Neural cell (in vitro differentiated cells): Measurements from ENCODE around the gene FKBP1B. TPM values are rescaled to one million over a fixed set of nuclear protein-coding genes. Genes with fewer than 3 reads are reported as not detected.

Experiments
- H2AFZ ChIP-seq: fragments of 200-600, 300-800 bp; sonication (generic), shearing (Covaris generic); 2 replicates; pipeline ENCODE4 v1.6.0; 2014; ENCODE audit warnings: low read depth, mild to moderate bottlenecking, antibody characterized with exemption, low read length, moderate library complexity
- H3F3A ChIP-seq: fragments of 200-600 bp; shearing (Covaris generic); 2 replicates; pipeline ENCODE4 v1.6.1; 2016; ENCODE audit warnings: mild to moderate bottlenecking, moderate library complexity, mixed read lengths, antibody characterized with exemption, low read length; ENCODE audit not compliant: insufficient read depth, poor library complexity, severe bottlenecking
- H3K27ac ChIP-seq: fragments of 200-600, 300-800 bp; sonication (generic), shearing (Covaris generic); 2 replicates; pipeline ENCODE4 v1.5.1; 2014; ENCODE audit warnings: mild to moderate bottlenecking, low read length, moderate library complexity
- H3K27me3 ChIP-seq: fragments of 300-800, 200-600 bp; sonication (generic), shearing (Covaris generic); 2 replicates; pipeline ENCODE4 v1.6.0; 2014; ENCODE audit warnings: mild to moderate bottlenecking, low read depth, low read length, moderate library complexity; ENCODE audit not compliant: insufficient read depth
- H3K36me3 ChIP-seq: fragments of 300-800, 200-600 bp; sonication (generic), shearing (Covaris generic); 2 replicates; pipeline ENCODE4 v1.5.1; 2014; ENCODE audit warnings: mild to moderate bottlenecking, antibody characterized with exemption, low read length, moderate library complexity; ENCODE audit not compliant: insufficient read depth
- H3K4me2 ChIP-seq: fragments of 300-800, 200-600 bp; sonication (generic), shearing (Covaris generic); 2 replicates; pipeline ENCODE4 v1.6.0; 2014; ENCODE audit warnings: mild to moderate bottlenecking, low read length
- H3K4me3 ChIP-seq: fragments of 300-800, 200-600 bp; sonication (generic), shearing (Covaris generic); 2 replicates; pipeline ENCODE4 v1.5.1; 2014; ENCODE audit warnings: mild to moderate bottlenecking, low read length, moderate library complexity
- H3K79me2 ChIP-seq: fragments of 200-600 bp; shearing (Covaris generic); replicated peaks from 2 replicates; pipeline ENCODE4 v1.6.0; 2014; ENCODE audit warnings: mild to moderate bottlenecking, low read length, moderate library complexity; ENCODE audit not compliant: insufficient read depth
- H3K9ac ChIP-seq: fragments of 300-800, 200-600 bp; sonication (generic), shearing (Covaris generic); 2 replicates; pipeline ENCODE4 v1.6.1; 2016; ENCODE audit warnings: mild to moderate bottlenecking, low read length, mixed read lengths
- H3K9me2 ChIP-seq: fragments of 200-600 bp; shearing (Covaris generic); 2 replicates; pipeline ENCODE4 v1.6.1; 2016; ENCODE audit warnings: mild to moderate bottlenecking, low read length, mixed read lengths; ENCODE audit not compliant: insufficient read depth
- H3K9me3 ChIP-seq: fragments of 200-600, 300-800 bp; sonication (generic), shearing (Covaris generic); 2 replicates; pipeline ENCODE4 v1.6.1; 2016; ENCODE audit warnings: mild to moderate bottlenecking, mixed run types, low read length, moderate library complexity, mixed read lengths
- H4K20me1 ChIP-seq: fragments of 200-600 bp; shearing (Covaris generic); 2 replicates; pipeline ENCODE4 v1.6.1; 2016; ENCODE audit warnings: mild to moderate bottlenecking, mixed run types; ENCODE audit not compliant: insufficient read depth
- EP300 ChIP-seq: fragments of 450-650 bp; conservative IDR thresholded peaks from 2 replicates; pipeline ENCODE4 v1.6.1; 2014; ENCODE audit warnings: antibody characterized with exemption, mild to moderate bottlenecking, moderate library complexity; ENCODE audit not compliant: poor library complexity, severe bottlenecking
- EZH2 ChIP-seq: fragments of 200-600, 300-800 bp; shearing (Covaris generic), sonication (generic); IDR thresholded peaks from 2 replicates; pipeline ENCODE4 v1.6.1; 2014; ENCODE audit warnings: antibody characterized with exemption, low read length, borderline replicate concordance, mild to moderate bottlenecking; ENCODE audit not compliant: insufficient read depth, poor library complexity, severe bottlenecking
- MXI1 ChIP-seq: fragments of 450-650 bp; conservative IDR thresholded peaks from 2 replicates; pipeline ENCODE4 v1.6.1; 2014; ENCODE audit warnings: antibody characterized with exemption, mild to moderate bottlenecking; ENCODE audit not compliant: poor library complexity, severe bottlenecking
- POLR2AphosphoS5 ChIP-seq: IDR thresholded peaks from 2 replicates; pipeline ENCODE4 v1.6.1; 2012
- RAD21 ChIP-seq: fragments of 450-650 bp; conservative IDR thresholded peaks from 2 replicates; pipeline ENCODE4 v1.6.1; 2014; ENCODE audit warnings: antibody characterized with exemption, mild to moderate bottlenecking, moderate library complexity
- SMC3 ChIP-seq: fragments of 450-650 bp; conservative IDR thresholded peaks from 2 replicates; pipeline ENCODE4 v1.6.1; 2014; ENCODE audit warnings: antibody characterized with exemption, mild to moderate bottlenecking, moderate library complexity; ENCODE audit not compliant: poor library complexity
- TAF1 ChIP-seq: IDR thresholded peaks from 2 replicates; pipeline ENCODE4 v1.6.1; 2012; ENCODE audit warnings: low read depth
- polyA plus RNA-seq: library from polyadenylated mRNA; depleted of rRNA; stranded (reverse); fragments of >200 nt; gene quantifications from 2 replicates; pipeline ENCODE4 v1.2.3, GENCODE V29; 2014
- TF ChIP-seq, protein P1 (sequence below): IDR thresholded peaks from 2 replicates; pipeline ENCODE4 v1.6.1; 2012; ENCODE audit warnings: borderline replicate concordance
- TF ChIP-seq, protein P2 (sequence below): fragments of 450-650 bp; IDR thresholded peaks from 2 replicates; pipeline ENCODE4 v1.5.1; 2014; ENCODE audit warnings: antibody characterized with exemption, mild to moderate bottlenecking, moderate library complexity; ENCODE audit not compliant: poor library complexity, severe bottlenecking

Gene FKBP1B
- polyA plus RNA-seq, 1 donor from 2014 or later = 154 TPM

DNA sequence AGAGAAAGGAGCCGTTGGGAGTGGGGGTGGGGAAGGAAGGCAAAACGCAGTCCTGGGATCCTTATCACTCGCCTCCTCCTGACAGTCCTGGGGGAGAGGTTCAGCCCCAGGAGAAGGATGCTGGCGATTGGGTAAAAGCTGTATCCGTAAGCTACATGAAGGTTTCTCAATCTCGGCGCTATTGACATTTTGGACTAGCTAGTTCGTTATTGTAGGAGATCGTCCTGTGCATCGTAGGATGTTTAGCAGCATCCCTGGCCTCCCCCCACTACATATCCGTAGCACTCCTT, 35.6 kb downstream of the FKBP1B start:
- H3K36me3 ChIP-seq = no peaks in the 10 kb centered on the region
- no peak overlapping the region for H3K4me2 ChIP-seq
- H3K9ac ChIP-seq = no peak overlapping the region
- no peaks in the 10 kb centered on the region for H3K27me3 ChIP-seq
- H3K4me3 ChIP-seq = peak overlapping the region; percentile 56
- H3K27ac ChIP-seq = no peak overlapping the region
- no peaks in the 10 kb centered on the region for H3K79me2 ChIP-seq
- no peaks in the 10 kb centered on the region for H3K9me3 ChIP-seq
- H3F3A ChIP-seq = no peaks in the 10 kb centered on the region
- no peaks in the 10 kb centered on the region for H4K20me1 ChIP-seq
- no peaks in the 10 kb centered on the region for H3K9me2 ChIP-seq
- H2AFZ ChIP-seq = no peak overlapping the region
- TF ChIP-seq TAF1 (no peak), POLR2AphosphoS5 (no peak), MXI1 (no peak), EZH2 (no peak), SMC3 (no peak), EP300 (no peak)
- TF ChIP-seq, protein P1, sequence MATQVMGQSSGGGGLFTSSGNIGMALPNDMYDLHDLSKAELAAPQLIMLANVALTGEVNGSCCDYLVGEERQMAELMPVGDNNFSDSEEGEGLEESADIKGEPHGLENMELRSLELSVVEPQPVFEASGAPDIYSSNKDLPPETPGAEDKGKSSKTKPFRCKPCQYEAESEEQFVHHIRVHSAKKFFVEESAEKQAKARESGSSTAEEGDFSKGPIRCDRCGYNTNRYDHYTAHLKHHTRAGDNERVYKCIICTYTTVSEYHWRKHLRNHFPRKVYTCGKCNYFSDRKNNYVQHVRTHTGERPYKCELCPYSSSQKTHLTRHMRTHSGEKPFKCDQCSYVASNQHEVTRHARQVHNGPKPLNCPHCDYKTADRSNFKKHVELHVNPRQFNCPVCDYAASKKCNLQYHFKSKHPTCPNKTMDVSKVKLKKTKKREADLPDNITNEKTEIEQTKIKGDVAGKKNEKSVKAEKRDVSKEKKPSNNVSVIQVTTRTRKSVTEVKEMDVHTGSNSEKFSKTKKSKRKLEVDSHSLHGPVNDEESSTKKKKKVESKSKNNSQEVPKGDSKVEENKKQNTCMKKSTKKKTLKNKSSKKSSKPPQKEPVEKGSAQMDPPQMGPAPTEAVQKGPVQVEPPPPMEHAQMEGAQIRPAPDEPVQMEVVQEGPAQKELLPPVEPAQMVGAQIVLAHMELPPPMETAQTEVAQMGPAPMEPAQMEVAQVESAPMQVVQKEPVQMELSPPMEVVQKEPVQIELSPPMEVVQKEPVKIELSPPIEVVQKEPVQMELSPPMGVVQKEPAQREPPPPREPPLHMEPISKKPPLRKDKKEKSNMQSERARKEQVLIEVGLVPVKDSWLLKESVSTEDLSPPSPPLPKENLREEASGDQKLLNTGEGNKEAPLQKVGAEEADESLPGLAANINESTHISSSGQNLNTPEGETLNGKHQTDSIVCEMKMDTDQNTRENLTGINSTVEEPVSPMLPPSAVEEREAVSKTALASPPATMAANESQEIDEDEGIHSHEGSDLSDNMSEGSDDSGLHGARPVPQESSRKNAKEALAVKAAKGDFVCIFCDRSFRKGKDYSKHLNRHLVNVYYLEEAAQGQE = no peak
- TF ChIP-seq, protein P2, sequence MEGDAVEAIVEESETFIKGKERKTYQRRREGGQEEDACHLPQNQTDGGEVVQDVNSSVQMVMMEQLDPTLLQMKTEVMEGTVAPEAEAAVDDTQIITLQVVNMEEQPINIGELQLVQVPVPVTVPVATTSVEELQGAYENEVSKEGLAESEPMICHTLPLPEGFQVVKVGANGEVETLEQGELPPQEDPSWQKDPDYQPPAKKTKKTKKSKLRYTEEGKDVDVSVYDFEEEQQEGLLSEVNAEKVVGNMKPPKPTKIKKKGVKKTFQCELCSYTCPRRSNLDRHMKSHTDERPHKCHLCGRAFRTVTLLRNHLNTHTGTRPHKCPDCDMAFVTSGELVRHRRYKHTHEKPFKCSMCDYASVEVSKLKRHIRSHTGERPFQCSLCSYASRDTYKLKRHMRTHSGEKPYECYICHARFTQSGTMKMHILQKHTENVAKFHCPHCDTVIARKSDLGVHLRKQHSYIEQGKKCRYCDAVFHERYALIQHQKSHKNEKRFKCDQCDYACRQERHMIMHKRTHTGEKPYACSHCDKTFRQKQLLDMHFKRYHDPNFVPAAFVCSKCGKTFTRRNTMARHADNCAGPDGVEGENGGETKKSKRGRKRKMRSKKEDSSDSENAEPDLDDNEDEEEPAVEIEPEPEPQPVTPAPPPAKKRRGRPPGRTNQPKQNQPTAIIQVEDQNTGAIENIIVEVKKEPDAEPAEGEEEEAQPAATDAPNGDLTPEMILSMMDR = no peak

DNA sequence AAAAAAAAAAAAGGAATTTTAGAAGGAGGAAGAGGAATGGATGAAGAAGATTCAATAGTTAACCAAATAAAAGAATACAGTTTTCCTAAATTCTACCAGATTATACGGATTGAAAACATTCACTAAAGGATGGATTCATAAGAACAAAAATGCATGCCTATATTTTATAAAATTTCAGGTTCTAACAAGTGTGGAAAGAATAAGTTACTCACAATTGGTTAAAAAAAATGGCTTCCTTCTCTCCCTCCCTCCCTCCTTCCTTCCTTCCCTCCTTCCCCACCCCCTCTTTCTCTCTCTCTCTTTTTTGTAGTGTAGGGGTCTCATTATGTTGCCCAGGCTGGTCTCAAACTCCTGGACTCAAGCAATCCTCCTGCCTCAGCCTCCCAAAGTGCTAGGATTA, 36.7 kb downstream of the FKBP1B start:
- Histone ChIP-seq H3K27me3 (no peaks in the 10 kb centered on the region), H3K4me3 (no peak overlapping the region), H4K20me1 (no peaks in the 10 kb centered on the region), H2AFZ (no peak overlapping the region), H3K9me2 (no peaks in the 10 kb centered on the region), H3F3A (no peaks in the 10 kb centered on the region), H3K79me2 (no peaks in the 10 kb centered on the region), H3K4me2 (no peak overlapping the region), H3K9me3 (no peaks in the 10 kb centered on the region), H3K9ac (no peak overlapping the region), H3K27ac (no peak overlapping the region), H3K36me3 (no peaks in the 10 kb centered on the region)
- TF ChIP-seq POLR2AphosphoS5 (no peak), SMC3 (no peak), MXI1 (no peak), RAD21 (no peak)

DNA sequence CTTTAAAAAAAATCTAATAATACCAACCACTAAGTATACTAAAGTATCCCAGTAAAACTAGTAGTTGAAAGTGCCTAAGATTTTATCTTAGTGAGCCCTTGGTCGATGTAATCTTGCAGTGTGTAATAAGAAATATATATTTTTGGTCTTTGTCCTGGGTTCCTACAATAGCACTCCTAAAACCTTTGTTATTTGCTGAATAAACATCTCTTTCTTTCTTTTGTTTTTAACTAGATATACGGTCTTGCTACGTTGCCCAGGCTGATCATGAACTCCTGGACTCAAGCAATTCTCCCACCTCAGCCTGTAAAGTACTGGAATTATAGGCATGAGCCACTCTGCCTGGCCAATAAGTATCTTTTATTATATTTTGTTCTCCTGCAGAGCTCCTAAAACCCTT, 37.5 kb downstream of the FKBP1B start:
- no peak overlapping the region for H3K9ac ChIP-seq
- H3K9me2 ChIP-seq = no peaks in the 10 kb centered on the region
- no peaks in the 10 kb centered on the region for H3K27me3 ChIP-seq
- H4K20me1 ChIP-seq = no peaks in the 10 kb centered on the region
- H3K9me3 ChIP-seq = no peaks in the 10 kb centered on the region
- no peaks in the 10 kb centered on the region for H3F3A ChIP-seq
- TF ChIP-seq MXI1 (no peak), SMC3 (no peak), EP300 (no peak), POLR2AphosphoS5 (no peak), RAD21 (no peak), TAF1 (no peak), EZH2 (no peak)
- TF ChIP-seq, protein P2 = no peak
- TF ChIP-seq, protein P1 = no peak
- no peaks in the 10 kb centered on the region for H3K79me2 ChIP-seq
- no peak overlapping the region for H2AFZ ChIP-seq
- no peak overlapping the region for H3K4me2 ChIP-seq
- H3K27ac ChIP-seq = no peak overlapping the region
- no peak overlapping the region for H3K4me3 ChIP-seq
- H3K36me3 ChIP-seq = no peaks in the 10 kb centered on the region
